Right forelimb (tissue), 1 donor: ENCODE measurements around the gene EFNA2.
A peak's percentile ranks its signal among the peaks of the same experiment; 100 is the strongest.

ENCODE experiments used
- DNase-seq: peaks from one replicate; pipeline ENCODE4 v3.0.0-alpha.2; 2018

The EFNA2 gene

DNA sequence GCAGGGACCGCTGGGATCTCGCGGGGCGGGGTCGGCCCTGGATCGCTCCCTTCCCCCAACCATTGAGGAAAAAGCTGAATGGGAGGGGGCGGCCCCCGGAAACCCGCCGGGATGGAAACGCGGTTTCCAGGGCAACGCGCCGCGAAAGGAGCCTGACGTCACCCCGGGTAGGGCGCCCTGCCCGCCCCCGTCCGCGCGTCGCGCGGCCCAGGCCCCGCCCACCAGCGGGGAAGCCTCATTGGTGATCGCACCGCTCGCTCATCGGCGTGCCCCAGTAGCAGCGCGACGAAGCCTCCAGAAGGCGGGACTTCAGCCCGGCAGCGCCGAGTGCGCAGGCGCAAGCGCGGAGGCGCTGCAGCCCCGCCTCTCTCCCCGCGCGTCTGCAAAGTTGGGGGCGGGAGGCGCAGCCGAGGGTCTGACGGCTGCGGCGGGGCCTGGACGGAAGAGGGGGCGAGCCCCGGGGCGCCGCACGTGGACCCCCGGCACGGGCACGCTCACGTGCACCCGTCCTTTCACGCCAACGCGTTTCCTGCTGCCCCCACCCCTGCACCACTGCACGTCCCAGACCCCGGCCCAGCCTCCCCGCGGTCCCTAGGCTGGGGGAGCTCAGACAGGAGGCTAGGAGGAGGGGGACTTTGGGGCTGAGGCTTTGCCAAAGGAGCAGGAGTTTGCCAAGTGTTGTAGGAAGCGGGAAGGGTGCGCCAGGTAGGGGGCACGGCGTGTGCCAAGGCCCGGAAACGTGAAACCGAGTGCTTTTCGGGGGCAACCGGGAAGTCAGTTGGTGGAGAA lies 24.7 kb upstream of the EFNA2 start:
- peak; percentile 97 for DNase-seq

DNA sequence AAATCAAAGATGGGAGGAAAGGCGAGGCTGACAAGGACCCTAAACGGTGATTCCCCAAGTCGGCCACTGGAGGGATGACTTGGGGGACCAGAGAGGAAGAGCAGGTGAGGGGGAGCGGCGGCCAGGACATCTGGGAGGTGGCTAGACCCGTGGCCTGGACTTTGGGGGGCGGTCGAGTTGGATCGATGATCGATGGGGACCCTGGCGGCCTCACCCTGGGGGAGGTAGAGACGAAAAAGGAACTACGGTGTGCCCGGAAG lies 24.2 kb upstream of the EFNA2 start:
- no peak for DNase-seq

DNA sequence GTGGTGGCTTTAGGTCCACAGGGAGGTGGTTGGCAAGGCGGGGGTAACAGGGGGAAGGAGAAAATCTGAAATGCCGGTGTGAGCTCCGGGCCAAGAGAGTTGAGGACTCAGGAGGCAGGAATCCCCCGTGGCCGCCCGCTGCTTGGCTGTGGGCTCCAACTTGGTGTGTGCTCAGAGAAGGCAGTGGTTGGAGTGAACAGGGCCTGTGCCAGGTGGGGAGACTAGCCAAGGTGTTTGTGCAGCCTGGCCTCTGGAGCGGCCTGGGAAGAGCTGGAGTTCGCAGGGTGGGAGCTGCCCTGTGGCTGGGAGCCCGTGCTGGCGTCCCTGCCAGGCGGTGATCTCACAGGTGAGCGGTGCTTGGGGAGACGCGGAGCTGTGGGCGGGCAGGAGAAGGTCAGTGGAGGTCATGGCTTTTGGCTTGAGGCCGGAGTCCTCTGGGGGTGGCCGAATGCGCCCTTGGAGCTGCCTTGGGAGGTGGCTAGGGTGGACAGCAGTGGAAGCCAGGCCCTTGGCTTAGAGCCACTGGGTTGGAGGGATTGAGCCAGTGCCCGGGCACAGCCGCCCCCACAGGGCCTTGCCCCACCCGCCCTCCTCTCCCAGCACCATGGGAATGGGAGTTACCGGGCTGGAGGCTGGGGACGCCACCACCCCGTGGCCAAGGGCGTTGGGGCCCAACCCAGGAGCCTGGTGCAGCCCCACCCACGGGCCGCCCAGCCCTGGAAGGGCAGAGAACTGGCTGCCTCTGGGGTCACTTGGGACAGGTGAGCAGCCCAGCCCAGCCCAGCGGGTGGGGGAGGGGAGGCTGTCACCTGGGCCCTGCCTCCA lies 23.7 kb upstream of the EFNA2 start:
- DNase-seq: no peak

DNA sequence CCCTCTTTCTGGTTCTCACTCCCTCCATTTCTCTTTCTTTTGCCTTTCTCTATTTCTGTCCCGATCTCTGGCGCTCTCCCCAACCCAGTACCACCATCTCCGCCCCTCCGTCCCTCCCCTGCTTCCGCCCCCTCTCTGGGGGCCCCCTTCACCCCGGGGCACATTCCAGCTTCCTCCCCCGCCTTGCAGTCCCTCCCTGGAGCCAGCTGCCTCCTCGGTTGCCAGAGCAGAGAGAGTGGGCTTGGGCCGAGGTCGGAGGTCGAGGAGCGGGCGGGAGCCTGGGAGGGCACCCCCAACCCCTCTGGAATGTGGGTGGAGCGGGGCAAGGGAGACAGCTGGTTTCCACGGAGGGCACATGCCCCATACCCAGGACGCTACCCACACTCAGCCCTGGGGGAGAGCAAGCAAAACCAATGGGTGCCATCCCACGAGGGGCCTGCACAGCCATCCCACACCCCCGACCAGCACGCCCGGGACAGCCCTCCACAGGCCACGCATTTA lies 23.0 kb upstream of the EFNA2 start:
- no peak for DNase-seq

DNA sequence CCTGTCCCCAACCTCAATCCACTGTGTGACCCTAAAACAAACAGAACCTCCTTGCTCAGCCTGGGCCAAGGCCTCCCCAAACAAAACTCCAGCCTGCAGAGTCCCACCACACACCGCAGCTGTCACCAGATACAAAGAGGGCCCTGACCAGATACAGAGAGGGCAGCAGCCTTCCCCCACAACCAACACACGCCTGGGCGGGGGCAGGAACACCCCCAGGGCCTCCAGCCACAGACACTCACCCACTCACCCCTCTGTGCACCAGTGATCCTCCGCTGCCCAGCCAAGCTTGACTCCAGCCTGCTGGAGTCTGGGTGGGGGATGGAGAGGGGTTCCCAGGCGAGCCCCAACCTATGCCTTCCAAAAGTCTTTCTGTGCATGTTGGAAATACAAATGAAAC lies 22.5 kb upstream of the EFNA2 start:
- no peak for DNase-seq

DNA sequence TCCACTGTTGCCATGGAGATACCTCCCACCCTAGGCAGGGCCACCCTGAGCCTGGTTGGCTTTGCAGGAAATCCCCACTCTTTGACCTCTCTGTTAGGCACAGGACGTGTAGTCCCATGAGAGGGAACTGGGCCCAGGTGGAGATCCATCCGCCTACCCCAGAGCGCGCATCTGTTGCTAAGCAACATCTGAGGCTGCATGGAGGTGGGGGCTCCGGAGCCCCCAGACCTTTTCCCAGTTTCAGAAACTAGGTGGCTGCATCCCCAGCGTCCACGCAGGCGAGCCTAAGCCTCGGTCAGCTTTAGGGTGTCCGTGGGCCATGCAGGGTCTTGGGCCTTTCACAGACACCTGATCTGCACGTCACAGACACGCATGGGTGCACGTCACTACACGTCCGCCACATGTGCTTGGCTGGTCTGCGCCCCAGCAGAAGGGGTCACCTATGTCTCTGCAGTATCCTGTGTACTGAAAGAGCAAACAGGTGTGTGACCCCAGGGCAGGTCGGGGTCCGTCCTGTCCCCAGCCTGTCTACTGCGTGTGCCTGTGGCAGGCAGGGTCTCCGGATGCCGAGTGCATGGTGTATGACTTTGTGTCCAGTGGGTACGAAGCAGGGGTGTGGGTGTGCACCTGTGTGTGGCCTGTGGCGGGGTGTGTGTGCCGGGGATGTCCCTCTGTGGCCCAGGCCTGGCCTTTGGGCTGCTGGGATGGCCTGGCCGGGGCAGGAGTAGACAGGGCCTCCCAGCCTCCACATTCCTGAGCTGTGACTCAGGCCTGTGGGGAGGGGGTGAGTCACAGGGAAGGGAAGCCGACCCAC lies 20.7 kb upstream of the EFNA2 start:
- peak; percentile 73 for DNase-seq

DNA sequence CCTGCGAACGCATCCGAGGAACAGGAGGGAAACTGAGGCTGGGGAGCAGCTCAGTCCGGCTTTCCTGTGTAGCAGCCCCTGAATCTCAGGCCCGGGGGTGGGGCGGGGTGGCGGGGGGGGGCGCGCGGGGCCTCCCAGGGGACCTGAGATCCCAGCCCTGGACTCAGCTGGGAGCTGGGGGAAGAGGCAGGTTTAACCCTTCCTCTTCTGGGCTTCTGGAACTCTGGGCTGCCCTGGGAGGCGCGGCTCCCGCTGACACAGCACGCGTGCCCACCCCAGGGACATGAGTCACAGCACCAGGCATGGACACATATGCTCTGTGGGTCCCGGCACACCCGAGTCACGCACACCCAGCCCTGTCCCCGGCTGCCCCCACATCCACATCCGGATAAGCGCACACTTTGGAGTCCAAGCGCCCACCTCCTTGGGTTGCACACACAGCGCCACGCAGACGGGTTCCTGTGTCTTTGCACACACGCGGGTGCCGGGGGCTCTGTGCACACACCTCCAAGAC lies 20.0 kb upstream of the EFNA2 start:
- DNase-seq: peak; percentile 76

DNA sequence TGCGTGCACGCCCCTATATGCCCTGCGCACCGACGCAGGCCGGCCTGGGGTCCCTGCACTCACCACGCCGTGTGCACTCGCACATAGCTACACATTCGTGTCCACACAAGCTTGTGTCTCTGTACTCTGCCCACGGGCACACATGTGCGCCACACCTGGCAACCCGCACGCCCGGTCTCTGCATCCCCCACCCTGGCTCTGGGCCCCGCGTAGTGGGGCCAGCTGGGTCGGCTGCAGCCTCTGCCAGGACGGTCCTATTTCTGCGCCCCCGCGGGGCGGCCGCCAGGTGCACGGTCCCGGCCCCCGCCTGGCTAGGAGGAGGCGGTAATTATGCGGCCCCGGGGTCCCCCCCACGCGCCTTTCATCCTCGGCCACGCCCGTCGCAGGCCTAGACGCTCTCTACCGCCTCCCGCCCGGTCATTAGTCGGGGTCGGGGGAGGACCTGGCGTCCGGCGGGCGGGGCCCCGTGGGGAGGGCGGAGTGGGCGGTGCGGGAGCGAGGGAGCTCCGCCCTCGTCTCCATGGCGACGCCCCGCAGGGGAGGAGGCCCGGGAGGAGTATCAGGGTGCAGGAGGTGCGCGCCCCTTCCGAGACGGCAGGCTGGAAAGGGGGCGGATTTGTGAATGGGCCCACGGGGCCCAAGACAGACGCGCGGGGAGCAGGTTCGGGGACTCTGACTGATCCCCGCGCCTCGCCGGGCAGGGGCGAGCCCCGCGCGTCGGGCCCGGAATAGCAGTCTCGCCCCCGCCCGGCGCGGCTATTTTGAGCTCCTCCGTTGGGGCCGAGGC lies 19.4 kb upstream of the EFNA2 start:
- peak; percentile 87 for DNase-seq

DNA sequence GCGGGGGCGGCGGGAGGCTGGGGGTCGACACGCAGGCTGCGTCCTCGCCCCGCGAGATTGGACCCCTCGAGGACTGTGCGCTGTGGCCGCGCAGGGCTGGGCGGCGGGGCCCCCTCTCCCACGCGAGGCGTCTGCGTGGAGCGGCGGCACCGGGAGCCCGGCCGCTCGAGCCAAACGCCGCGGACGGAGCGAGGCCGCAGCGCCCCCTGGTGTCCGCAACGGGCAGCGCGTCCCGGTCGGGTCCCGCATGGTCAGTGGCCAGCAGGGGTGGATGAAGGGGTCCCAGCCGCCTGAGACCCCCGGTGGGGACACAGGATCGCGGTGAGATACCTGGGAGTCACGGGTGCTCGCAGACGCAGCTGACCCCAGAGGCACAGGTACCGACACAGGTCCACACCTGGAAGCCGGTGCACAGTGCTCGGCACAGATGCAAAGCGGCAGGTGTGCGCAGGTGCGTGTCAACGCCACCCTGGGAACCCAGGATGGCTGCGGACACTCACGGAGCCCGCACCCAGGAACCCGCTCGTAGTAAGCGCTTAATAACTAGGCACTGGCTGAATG lies 18.7 kb upstream of the EFNA2 start:
- peak; percentile 89 for DNase-seq

DNA sequence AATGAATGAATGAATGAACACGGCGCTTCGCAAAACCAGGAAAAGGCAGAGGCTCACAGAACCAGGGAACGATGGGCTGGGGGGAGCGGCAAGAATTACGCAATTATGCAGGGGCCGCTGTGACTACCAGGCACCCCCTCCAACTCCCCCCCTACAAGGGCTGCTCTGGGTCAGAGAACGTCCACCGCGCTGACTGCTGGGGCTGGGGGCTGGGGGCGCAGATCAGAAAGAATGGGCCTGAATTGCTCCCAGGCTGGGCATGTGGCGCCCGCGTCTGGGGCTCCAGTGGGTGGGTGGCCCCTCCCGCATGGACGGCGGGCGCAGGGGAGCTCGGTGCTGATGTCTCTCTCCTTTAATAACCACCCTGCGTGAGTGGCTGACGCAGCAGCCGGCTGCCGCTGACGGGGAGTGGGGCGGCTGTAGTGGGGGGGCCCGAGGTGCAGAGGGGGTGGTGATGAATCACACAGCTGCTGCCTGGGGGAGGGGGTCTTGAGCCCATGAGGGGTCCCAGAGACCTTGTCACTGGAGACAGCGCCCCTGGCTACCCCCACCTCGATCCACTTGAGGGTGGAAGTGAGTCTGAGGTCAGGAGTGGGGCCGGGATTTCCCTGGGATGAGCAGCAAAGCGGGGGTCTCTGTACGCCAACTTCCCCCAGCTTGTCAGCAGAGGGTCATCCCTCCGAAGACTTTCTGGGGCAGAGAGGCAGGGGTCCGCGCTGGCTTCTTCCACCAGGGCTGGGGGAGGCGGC lies 18.0 kb upstream of the EFNA2 start:
- no peak for DNase-seq

DNA sequence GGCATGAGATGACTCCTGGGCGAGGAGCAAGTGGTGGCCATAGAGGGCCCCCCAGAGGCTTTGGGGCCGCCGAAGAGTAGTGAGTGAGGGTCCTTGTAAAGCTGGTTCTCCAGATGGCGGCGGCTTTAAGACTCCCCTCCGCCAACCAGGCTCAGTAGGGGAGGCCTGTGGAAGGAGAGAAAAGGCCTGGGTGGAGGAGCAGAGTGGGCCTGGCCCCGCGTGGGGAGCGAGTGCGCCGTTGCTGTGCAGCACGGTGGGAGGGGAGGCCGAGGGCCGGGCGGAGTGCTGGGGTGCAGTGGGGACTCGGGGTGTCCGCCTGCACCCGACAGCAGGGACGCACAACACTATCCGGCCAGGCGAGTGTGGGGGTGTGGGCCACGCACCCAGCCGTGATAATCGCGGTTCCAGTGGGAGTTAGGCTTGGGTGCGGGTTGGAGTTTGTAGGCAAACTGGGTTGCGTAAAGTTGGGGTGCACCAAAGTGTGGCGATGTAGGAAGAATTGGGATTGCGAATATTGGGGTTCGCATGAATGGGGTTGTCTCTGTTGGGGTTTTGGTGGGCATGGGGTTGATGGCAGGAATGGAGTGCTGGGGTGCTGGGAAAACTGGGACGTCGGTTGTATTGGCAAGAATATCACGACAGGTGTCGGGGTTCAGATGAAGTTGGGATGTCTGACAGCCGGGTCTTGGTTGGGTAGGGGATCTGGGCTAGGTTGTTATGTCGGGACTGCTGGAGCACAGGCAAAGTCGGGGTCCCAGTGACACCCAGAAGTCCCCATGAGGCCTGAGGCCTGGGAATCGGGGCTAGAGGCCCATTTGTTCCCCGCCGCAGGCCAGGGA lies 17.2 kb upstream of the EFNA2 start:
- no peak for DNase-seq

DNA sequence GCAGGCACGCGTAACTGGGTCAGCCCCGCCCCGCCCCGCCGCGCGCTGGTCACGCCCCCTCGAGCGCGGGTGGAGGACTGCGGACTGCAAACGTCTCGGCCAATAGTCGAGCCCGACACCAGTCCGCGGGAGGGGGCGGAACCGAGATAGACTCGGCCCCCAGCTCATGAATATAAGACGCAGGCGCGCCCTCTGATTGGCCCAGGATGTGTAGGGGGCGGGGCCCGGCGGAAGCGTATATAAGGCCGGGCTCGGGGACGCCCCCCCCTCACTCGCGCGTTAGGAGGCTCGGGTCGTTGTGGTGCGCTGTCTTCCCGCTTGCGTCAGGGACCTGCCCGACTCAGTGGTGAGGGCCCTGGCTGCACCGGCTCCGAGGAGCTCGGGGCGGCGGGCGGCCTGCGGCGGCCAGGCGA lies 16.6 kb upstream of the EFNA2 start, which contains the start of gene CIRBP:
Gene CIRBP, plus strand, starts transcription at position 268 of the 413 bp plus-strand sequence. CDS start 1,602 bp downstream, outside the sequence.
- peak; percentile 99 for DNase-seq

DNA sequence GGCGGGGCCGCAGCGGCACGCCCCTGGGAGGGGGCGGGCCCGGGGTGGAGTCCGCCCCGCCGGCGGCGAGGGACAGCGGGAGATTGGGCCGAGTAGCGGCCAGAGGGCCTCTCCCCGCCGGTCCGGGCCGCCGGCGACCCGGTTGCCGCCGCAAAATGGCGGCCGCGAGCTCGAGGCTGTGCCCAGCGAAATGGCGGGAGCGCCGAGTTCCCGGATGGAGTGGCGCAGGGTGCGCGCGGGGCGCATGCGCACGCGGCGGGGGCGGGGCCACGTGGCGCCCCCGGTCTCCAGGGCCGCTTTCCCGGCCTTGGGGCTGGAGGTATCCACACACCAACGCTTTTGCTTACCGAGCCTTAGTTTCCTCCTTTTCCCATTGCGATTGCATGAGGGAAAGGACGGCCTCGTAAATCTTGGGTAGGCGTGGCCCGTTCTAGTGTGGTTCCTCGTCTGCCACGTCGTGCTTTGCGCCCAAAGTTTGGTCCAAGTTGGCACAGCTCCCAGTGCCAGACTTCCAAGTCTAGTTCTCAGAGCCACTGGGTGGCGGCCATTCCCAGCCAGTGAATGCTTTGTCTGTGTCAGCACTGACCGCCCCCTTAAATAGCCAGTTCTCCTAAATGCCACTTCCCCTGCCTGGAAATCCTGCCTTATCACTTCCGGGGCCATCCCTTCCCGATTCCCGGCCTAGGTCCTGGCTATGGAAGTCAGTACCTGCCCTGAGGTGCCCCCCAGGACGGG lies 16.0 kb upstream of the EFNA2 start:
- DNase-seq: peak; percentile 94

DNA sequence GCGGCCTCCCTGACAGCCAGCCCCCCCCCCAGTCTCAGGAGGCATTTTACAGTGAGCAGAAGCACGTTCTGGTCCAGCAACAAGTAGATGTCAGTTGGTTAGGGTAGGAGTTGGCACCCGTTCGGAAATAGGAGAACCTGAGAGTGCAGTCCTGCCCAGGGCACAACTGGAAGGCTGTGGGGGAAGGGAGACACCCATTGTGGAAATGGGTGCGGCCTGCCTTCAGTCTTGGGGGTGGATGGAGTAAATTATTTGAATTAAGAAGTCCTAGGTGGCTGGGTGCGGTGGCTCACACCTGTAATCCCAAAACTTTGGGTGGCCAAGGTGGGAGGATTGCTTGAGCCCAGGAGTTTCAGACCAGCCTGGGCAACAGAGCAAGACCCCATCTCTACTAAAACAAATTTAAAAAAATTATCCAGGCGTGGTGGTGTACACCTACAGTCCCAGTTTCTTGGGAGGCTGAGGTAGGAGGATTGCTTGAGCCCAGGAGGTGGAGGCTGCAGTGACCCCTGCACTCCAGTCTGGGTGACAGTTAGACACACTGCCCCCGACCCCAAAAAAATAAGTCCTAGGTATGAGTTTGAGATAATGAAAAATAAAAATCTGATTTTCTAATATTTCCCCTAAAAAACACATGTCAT lies 15.3 kb upstream of the EFNA2 start:
- no peak for DNase-seq

DNA sequence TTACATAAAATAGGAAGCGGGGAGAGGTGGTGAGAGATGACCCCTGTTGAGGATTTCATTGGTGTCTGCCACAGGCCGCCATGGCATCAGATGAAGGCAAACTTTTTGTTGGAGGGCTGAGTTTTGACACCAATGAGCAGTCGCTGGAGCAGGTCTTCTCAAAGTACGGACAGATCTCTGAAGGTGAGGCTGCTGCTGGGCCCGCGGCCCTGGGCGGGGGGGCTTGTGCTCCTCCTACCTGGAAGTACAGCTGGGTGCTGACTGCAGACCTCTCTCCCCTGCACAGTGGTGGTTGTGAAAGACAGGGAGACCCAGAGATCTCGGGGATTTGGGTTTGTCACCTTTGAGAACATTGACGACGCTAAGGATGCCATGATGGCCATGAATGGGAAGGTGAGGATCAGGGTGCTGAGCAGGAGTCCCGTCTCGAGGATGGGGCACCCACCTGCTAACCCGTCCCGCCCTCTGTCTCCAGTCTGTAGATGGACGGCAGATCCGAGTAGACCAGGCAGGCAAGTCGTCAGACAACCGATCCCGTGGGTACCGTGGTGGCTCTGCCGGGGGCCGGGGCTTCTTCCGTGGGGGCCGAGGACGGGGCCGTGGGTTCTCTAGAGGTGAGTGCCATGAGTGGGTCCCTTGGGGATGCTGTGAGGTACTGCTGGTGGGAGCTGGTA lies 14.7 kb upstream of the EFNA2 start:
- no peak for DNase-seq

DNA sequence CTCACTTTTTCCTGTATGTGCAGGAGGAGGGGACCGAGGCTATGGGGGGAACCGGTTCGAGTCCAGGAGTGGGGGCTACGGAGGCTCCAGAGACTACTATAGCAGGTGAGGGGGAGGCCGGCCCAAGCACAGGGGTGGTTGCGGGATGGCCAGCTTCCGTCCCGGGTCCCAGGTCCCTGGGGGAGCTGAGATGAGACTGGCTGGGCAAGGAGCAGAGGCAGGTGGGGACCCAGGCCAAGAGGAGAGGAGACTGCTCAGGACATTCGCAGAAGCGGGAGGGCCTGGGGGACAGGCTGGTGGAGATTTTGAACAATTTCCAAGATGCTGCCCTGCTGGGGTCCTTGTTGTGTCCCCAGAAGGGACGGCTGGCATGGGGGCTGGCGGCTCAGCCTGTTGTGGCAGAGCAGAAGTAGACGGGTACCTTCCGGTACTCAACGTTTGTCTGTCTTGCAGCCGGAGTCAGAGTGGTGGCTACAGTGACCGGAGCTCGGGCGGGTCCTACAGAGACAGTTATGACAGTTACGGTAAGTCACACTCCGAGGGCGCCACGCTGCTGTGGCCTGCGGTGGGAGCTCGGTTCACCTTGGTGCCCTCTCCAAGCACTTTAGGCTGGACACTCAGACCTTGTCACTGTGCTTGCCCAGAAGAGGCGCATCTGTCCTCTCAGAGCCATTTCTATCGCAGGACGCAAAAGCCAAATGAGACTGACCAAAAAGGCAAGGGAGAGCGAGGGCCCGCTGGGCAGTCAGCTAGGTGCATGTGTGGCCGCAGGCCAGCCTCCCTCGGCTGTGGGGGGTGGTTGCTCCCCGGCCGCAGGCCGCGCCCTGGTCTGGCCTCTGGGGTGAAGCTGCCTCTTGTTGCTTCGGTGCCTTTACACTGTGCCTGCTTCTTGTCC lies 13.9 kb upstream of the EFNA2 start:
- DNase-seq: no peak
